Measurements from ENCODE around the gene CFAP97D2.
"Not testable (repeated sequence)": the region's sequence is repeated elsewhere in the genome, so short reads cannot be mapped to it uniquely, and the experiment has no call there.

The CFAP97D2 gene

DNA sequence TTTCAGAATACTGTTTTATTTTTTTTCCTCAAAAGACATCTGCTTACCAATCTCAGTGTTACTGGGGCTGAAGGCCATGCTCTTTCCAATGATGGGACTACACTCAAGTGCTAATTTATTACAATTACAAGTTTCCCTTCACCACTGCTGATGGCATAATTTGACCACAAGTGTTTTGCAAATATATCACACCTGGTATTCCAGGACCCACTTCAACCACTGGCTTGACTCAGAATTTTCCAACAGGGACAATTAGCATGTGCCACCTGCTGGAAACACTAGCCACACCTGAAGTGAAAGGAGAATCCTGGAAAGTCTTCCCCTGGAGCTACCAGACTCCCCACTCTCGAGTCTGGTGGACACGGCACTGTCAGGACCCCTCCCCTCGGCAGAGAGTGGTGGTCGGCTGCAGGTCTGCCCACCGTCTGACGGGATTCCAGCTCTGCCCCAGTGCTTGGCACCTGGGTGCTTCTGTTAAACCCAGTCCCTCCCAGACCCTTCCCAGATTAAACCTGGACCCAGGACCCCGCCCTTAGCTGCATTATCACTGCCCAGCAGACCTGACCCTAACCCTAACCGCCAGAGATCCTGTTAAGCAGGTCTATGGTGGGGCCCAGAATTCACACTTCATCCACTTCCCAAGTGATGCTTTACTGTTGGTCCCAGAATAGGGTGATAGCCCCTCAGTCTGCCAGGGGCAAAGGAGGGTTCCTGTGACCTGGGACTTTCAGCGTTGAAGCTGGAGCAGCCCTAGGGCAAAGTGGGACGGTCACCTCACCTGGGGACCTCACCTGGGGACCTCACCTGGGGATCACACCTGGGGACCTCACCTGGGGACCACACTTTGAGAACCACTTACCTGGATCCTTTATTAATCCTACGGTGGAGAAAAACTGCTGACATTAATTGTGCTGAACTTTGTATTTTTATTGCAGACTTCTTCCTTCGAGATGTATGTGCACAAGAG, 29.0 kb upstream of the CFAP97D2 start:
- no peak for TF ChIP-seq ZNF274 (IDR thresholded peaks at IDR 0.05; ENCODE audit: low read depth, low read length)

DNA sequence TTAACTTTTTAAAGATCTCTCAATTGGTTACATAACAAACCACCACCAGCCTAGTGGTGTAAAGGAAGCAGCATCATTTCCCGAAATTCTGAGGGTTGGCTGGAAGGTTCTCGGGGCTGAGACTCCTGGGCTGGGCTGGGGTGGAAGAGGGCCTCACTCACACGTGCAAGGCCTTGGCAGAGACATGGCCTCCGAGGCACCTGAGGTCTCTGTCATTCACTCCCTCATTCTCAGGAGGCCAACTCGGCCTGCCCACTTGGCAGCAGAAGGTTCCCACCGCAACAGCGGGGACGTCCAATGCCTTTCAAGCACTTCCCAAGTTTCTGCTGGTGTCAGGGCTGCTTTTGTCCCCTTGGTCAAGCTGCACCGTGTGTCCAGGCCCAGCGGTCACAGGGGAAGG, 28.0 kb upstream of the CFAP97D2 start:
- H3K4me3 ChIP-seq (ENCODE audit: low read length) = no peak overlapping the region
- TF ChIP-seq ZNF274 (IDR thresholded peaks at IDR 0.05; ENCODE audit: low read depth, low read length) = no peak

More for the DNA sequence above, 29.0 kb upstream of the CFAP97D2 start:
- H3K4me3 ChIP-seq (ENCODE audit: low read length) = no peak overlapping the region

DNA sequence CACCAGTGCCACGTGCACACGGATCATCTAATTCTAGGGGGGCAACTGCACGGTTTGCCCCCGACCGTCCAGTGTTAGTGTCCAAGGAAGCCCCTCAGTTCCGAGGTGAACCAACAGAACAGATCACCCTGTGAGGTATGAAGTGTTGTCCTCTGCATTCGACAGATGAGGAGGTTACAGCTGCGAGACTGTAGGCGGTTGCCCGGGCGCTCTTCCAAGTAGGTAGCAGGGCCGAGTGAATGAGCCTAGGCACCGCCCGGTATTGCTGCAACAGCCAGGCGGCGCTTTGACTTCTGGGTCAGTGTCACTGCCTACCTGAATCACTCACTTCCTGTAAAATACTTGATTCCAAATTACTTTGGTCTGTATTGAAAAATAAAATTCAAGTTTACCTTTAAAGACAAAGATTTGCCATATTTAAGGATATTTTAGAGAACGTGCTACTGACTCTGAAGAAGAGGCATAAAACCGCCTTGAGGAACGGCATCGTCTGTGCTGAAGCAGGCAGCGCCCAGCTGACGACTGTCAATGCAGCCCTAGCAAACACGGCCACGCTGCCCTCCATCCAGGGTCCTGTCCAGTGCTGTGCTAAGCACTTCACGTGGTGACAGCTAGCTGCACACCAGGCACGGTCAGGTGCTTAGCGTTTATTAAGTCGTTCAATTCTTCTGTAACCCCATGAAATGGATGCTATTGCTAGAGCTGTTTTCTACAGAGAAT, 27.3 kb upstream of the CFAP97D2 start:
- no peak for TF ChIP-seq ZNF274 (IDR thresholded peaks at IDR 0.05; ENCODE audit: low read depth, low read length)

DNA sequence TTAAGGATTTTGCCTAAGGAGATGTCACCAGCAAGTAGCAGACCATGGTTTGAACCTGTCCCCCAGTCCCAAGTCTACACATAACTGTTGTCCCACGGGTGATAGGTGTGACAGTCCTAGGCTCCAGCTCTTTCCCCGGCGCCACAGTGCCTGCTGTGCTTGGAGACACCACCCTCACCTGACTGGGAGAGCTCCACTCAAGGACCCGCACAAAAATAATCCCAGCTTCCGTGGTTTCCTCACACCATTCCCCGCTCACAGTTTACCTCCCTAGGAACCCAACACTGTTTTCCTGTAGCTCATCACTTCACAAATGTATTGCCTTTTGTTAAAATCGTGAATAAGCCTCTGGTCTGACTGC, 26.8 kb upstream of the CFAP97D2 start:
- H3K4me3 ChIP-seq (ENCODE audit: low read length) = no peak overlapping the region
- no peak for TF ChIP-seq ZNF274 (IDR thresholded peaks at IDR 0.05; ENCODE audit: low read depth, low read length)

More for the DNA sequence above, 27.3 kb upstream of the CFAP97D2 start:
- H3K4me3 ChIP-seq (ENCODE audit: low read length) = no peak overlapping the region

DNA sequence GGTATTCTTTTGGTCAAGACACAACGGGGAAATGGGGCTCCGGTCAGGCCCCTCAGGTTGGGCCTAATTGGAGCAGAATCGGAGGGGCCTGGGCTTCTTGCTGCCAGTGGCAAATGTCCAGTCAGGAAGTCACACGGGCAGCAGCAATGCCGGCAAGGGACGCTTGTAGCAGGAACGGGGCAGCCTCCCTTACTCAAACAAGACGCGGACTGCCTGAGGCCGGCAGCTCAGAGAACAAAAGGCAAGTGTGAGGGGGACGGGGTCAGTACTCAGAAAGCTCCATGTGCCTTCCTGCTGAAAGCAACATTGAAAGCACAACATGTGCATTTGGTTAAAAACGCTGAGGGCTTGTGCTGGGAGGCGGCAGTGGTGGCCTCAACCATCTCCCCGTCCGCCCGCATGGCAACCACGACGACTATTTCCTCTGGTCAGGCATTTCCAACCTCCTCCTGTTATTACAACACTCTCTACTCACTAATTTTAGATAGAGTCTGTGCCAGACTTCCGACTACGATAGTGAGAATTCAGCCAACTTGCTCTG, 26.2 kb upstream of the CFAP97D2 start:
- H3K4me3 ChIP-seq (ENCODE audit: low read length) = no peak overlapping the region
- TF ChIP-seq ZNF274 (IDR thresholded peaks at IDR 0.05; ENCODE audit: low read depth, low read length) = no peak

DNA sequence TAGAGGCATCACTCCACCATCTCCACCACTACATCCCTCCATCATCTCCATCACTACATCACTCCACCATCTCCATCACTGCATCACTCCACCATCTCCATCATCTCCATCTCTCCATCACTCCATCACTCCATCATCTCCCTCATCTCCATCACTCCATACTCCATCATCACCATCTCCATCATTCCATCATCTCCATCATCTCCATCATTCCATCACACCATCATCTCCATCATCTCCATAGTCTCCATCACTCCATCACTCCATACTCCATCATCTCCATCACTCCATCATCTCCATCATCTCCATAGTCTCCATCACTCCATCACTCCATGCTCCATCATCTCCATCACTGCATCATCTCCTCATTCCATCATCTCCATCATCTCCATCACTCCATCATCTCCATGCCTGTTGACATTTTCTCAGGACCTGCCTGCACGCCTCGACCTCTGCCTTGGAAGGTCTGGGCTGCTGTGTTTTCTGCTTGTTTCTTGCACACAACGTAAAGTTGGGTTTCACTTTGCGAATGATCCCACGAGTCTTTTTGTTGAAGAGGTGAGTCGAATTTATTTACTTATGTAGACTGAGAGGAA, 25.5 kb upstream of the CFAP97D2 start:
- no peak for TF ChIP-seq ZNF274 (IDR thresholded peaks at IDR 0.05; ENCODE audit: low read depth, low read length)
- no peak overlapping the region for H3K4me3 ChIP-seq (ENCODE audit: low read length)

DNA sequence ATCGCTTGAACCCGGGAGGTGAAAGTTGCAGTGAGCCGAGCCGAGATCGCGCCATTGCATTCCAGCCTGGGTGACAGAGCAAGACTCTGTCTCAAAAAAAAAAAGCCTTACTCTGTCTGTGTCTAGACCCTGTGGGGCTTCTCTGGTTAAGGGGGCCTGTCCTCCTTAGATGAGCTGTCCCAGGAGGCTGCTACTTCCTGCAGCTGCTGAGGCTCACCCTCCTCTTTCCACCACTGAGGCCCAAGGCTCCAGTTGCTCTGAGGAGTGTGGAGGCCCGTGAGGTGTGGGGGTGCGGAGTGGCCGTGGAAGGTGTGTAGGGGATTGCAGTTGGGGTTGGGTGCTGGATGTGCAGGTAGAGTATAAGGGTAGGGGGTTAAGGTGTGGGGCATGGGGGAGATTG, 24.6 kb upstream of the CFAP97D2 start:
- no peak for TF ChIP-seq ZNF274 (IDR thresholded peaks at IDR 0.05; ENCODE audit: low read depth, low read length)
- H3K4me3 ChIP-seq (ENCODE audit: low read length) = no peak overlapping the region

DNA sequence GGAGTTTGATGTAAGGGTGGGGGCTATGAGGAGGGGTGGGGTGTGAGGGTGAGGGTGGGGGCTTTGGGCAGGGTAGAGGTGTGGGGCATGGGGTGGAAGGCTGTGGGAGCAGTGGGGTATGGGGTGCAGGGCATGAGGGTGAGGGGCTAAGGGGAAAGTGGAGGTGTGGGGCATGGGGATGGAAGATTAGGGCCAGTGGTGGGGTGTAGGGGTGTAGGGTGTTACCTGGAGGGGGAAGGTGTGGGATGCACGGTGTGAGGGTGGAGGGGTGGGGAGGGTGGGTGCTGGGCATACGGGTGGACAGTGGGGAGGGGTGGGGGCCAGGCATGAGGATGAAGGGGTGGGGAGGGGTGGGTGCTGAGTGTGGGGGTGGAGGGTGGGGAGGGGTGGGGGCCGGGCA, 23.7 kb upstream of the CFAP97D2 start:
- no peak overlapping the region for H3K4me3 ChIP-seq (ENCODE audit: low read length)
- TF ChIP-seq ZNF274 (IDR thresholded peaks at IDR 0.05; ENCODE audit: low read depth, low read length) = no peak

DNA sequence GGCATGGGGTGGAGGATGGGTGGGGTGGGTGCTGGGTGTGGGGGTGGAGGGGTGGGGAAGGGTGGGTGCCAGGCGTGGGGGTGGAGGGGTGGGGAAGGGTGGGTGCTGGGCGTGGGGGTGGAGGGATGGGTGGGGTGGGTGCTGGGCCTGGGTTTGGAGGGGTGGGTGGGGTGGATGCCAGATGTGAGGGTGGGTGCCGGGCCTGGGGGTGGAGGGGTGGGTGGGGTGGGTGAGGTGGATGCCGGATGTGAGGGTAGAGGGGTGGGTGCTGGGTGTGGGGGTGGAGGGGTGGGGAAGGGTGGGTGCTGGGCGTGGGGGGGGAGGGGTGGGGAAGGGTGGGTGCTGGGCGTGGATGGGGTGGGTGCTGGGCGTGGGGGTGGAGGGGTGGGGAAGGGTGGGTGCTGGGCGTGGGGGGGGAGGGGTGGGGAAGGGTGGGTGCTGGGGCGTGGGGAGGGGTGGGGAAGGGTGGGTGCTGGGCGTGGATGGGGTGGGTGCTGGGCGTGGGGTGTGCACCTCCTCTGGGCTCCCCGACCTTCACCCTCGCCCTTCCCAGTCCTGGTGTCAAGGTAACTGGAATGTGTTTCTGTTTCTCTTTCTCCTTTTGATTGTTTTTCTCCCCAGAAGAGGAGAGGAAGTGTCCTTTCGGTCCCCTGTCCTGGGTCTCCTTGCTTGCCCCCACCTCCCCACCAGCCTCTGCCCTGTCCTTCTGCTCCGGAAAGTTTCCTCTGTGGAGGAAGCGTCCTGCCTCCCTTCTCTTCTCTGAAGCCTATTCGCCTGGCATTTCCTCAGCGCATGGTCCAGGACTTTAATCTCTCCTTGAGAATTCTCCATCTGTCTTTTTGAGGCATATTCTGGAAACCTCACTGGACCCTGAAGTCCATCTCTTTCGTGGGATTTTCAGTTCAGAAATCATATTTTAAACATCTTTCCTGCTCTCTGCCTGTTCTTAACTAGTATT, 22.9 kb upstream of the CFAP97D2 start:
- no peak for TF ChIP-seq ZNF274 (IDR thresholded peaks at IDR 0.05; ENCODE audit: low read depth, low read length)
- H3K4me3 ChIP-seq (ENCODE audit: low read length) = no peak overlapping the region

DNA sequence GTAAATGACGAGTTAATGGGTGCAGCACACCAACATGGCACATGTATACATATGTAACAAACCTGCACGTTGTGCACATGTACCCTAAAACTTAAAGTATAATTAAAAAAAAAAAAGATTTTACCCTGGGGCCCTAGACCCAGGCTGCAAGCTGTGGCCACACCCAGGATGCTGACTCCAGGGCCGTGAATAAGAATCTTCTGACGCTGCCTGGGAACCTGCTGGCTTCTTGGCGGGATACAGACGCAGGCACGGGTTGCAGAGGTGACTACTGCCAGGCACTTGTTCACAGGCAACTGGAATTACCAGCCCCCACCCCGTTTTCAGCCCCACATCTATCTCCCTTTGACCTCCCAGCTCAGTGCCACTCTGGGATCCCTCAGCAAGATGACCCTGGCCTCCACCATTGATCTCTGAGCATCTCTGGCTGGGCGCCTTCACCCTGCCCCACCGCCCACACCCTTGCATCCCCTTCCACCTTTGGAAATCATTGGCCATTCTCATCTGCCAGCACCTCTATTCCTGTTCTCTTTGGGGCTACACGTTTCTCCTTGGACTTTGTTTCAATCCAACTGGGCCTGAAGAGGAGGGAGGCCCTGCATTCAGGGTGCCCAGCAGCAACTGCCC, 21.1 kb upstream of the CFAP97D2 start:
- H3K4me3 ChIP-seq (ENCODE audit: low read length) = no peak overlapping the region
- no peak for TF ChIP-seq ZNF274 (IDR thresholded peaks at IDR 0.05; ENCODE audit: low read depth, low read length)

DNA sequence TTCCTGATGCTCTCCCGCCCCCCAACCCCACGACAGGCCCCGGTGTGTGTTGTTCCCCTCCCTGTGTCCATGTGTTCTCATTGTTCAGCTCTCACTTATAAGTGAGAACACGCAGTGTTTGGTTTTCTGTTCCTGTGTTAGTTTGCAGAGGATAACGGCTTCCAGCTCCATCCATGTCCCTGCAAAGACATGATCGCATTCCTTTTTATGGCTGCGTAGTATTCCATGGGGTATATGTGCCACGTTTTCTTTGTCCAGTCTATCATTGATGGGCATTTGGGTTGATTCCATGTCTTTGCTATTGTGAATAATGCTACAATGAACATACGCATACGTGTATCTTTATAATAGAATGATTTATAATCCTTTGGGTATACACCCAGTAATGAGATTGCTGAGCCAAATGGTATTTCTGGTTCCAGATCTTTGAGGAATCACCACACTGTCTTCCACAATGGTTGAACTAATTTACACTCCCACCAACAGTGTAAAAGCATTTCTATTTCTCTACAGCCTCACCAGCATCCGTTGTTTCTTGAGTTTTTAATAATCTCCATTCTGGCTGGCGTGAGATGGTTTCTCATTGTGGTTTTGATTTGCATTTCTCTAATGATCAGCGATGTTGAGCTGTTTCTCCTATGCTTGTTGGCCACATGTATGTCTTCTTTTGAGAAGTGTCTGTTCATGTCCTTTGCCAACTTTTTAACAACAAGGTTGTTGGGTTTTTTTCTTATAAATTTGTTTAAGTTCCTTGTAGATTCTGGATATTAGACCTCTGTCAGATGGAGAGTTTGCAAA, 20.0 kb upstream of the CFAP97D2 start:
- H3K4me3 ChIP-seq (ENCODE audit: low read length) = not testable (repeated sequence)

DNA sequence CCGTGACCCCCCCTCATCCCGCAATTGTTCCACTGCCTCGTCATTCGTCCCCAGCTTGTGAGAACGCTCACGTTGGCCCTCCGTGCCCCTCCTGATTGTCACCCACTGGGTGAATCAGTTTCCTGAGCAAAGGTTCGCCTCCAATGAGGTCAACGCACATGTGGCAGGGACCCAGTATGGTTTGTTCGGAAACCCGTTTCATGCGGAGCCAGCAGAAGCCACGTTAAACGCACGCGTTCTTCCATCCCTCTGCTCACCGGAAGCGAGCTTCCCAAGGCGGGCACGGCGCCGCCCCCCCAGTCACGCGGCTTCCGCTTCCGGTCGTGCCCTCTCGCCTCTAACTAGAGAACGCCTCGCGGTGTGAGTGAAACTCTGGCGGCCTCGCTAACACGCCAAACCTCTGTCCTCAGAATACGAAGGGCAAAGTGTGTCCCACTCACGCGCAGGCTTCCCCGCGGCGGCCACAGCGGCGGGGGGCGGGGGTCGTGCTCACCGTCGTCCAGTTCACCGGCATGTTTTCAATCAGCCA, 18.0 kb upstream of the CFAP97D2 start:
- TF ChIP-seq ZNF274 (IDR thresholded peaks at IDR 0.05; ENCODE audit: low read depth, low read length) = no peak
- H3K4me3 ChIP-seq (ENCODE audit: low read length) = no peak overlapping the region
